Right lung (tissue), 10 donors: ENCODE data around the gene TUNAR. TPM values are rescaled to one million over a fixed set of nuclear protein-coding genes. Genes with fewer than 3 reads are reported as not detected.

Experiments used
- DNase-seq, 2 donors: peaks; one replicate each; pipeline ENCODE4 v3.0.0-alpha.2; 2013
- long read RNA-seq, 8 donors: transcript quantifications; one replicate each; lab custom pipeline, GENCODE V29; 2026
- polyA plus RNA-seq, 5 donors: library from polyadenylated mRNA; unstranded; fragments of 120-200 nt; gene quantifications; one replicate each; pipeline versions ENCODE4 v1.2.1 to v1.2.3, GENCODE V29; 2013; ENCODE audit warnings: inconsistent platforms in 1 of 5, low replicate concordance in 1 of 5; ENCODE audit not compliant: insufficient read length in 5 of 5, insufficient read depth in 1 of 5

TUNAR gene
- polyA plus RNA-seq, result under 1 TPM in 4 of 5 donors, not detected in 1; 0.09 to 0.23 (median 0.12) TPM
- long read RNA-seq, donor 1, result 0 reads
- long read RNA-seq, donor 2, result 0 reads
- long read RNA-seq, donor 3, result 0 reads
- long read RNA-seq, donor 4, result 0 reads
- long read RNA-seq, donor 5, result 0 reads
- long read RNA-seq, donor 6, result 0 reads
- long read RNA-seq, donor 7, result 0 reads
- long read RNA-seq, donor 8, result 0 reads

DNA sequence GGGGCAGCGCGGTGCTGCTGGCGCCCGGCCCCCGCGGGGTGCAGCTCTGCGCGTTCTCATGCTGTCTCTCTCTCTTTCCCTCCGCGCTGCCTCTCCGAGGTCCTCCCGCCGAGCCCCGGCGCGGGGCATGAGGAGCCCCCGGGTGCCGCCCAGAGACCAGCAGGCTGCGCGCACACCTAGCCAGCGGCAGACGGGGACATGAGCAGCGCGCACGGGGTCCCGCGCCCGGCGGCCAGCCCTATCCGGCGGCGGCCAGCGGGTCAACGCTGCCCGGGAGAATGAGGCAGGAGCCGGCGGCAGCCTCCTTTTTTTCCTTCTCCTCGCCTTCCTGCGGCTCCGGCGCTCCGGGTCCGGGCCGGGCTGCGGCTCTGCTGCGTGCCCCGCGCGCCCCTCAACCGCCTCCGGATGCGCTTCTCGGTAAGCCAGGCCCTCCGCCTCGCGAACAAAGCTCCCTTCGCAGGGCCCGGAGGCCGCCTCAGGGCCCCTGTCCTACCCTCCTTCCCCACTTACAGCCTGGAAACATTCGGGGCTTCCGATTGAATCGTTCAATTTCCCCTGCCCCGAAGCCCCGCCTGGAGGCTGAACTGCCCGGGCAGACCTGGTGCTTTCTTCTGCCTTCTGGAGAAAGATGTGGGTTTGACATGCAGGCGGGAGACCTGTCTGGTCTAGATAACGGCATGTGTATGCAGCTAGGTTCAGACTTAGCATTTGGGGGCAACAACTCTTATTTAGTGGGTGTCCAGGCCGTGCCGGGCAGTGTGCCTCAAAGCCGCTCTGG, at the start of gene TUNAR:
TUNAR (plus strand) TSS at position 72 of the 778 bp plus-strand sequence.
- no peak for DNase-seq

DNA sequence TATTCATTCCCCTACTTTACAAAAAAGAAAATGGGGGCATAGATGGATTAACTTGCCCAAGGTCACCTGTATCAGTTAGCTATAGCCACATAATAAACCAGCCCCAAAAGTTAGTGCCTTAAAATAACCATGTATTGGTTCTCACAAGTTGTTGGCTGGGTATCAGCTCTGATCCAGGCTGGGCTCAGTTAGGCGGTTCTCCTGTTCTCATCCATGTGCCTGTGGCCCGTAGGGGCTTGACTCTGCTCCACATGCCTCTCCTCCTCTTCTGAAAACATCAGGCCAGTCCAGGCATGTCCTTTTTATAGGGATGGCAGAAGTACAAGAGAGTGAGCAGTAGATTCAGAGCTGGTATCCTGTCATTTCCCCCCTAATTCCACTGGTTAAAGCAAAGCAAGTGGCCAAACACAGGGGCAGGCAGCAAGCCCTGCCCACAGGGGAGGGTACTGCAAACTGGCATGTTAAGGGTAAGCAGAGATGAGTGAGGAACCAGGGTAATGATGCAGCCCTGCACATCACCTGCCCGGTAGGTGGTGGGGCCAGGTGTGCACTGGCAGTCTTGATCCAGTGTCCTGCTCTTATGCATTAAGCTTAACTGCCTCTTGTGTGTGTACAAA, 47.9 kb upstream of the TUNAR start:
- no peak for DNase-seq

DNA sequence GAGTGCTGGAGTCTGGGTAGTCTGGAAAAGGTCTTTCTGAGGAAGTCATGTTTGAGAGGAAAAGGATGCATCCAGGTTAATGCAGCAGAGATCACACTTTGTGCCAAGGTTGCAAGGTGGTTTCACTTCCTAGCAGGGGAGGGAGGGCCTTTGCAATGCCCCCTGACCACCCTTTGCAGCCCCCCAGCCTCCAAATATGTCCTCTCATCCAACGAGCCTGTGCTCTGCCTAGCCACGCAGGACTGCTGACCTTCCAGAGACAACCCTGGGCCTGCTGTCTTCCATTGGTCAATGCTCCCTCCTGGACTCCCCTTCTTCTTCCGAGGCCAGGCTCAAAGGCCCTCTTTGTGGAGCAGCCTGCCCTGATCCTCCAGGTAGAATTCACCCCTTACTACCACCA, 47.3 kb upstream of the TUNAR start:
- no peak for DNase-seq

DNA sequence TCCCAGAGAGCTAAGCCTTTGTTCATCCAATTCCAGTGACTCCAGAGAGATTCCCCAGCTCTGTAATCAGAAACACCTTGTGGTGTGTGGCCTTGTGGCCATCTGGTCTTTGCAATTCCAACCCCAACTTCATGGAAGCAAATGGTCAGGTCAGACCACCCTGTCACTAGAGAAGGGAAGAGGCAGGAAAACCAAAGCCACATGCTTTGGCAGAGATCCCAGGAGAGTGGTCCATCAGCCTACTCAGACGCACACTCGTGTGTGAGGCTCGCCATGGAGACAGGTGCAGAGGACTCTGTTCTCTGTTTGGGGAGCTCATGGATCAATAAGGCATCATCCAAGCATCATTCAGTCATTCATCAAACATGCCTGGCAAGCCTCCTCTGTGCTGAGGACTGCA, 46.2 kb upstream of the TUNAR start:
- DNase-seq, result no peak

DNA sequence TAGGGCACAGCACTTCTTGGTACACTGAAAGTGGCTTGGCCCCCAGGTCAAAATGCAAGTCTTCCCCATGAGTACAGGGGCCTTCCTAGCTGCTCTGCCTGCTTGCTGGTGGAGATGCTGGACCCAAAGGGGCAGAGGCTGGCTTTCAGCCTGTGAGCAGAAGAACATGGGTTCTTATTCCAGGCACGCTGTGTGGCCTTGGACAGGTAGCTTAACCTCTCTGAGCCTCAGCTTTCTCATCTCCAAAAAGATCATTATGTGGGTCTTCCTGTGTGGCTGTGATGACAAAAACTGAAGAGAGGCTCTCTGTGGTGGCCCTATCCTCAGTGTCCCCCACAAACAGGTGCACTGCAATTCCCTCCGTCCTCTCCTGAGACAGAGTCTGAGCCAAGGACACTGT, 45.6 kb upstream of the TUNAR start:
- DNase-seq, result no peak

DNA sequence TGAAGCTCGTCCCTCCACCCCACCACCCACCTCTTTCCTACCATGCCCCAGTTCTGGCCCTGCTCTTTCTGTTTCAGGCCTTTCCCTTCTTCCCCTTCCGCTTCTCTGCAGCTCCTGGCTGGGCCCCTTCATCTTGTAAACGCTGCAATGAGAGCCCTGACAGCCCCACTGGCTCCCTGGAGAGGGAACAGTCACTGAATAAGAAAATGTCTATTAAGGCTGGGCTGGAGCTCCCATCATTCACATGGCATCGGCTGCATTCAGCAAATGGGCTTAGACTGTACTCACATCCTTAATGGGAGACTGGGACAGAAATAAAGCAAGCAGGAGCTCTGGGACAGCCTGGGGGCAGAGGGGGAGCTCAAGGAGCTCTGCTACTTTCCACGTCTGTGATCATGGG, 45.2 kb upstream of the TUNAR start:
- DNase-seq, result no peak

DNA sequence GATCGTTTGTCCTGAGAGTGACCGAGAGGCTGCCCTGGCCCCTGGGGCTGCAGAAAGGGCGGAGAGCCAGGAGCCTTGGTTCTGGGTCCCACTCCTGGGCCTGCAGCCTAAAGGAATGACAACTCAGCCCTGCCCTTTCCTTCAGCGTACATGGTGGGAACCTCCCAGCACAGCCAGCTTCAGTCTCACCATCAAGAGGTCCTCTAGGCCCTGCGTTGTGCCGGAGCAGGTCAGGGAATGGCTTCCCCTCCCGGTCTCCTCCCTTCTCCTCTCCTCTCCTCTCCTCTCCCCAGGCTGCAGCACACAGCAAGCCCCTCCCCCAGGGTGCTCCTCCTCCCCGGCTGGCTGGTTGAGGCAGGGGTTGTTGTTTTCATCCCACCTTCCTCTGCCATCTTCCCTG, 44.6 kb upstream of the TUNAR start:
- DNase-seq, result no peak

DNA sequence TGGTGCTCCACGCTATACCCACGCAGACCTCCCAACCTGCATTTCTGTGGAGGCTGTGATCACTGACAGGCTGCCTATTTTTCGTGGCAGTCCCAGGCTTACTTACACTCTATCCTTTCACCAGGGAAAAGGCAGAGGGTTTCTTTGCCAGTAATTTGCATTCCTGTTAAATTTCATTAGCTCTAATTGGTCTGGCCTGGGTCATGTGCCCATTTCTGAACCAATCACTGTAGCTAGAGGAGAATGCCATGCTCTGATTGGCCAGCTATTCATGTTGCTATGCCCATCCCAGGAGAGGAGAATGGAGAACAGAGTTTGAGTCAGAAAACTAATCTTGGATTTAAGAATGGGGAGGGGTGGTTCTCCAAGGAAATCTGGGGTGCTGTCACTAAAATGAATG, 43.2 kb upstream of the TUNAR start:
- DNase-seq, result no peak

DNA sequence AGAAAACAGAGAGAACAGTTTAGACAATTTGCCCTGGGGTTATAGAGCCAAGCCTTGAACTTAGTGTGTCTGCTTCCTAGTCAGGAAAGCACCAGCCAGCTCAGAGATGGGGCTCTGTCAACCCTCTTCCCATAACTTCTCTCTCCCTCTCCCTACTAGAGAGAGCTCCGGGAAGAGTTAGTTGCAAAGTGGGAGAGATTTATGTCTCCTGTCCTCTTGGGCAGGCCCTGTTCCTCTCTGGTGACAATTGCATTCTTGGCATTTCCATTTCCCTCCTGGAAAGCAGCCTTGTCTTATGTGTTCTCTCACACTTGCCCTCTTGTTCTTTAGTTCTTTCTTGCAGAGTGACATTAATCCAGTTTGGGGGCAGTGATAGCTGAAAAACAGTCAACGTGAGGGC, 42.1 kb upstream of the TUNAR start:
- no peak for DNase-seq

DNA sequence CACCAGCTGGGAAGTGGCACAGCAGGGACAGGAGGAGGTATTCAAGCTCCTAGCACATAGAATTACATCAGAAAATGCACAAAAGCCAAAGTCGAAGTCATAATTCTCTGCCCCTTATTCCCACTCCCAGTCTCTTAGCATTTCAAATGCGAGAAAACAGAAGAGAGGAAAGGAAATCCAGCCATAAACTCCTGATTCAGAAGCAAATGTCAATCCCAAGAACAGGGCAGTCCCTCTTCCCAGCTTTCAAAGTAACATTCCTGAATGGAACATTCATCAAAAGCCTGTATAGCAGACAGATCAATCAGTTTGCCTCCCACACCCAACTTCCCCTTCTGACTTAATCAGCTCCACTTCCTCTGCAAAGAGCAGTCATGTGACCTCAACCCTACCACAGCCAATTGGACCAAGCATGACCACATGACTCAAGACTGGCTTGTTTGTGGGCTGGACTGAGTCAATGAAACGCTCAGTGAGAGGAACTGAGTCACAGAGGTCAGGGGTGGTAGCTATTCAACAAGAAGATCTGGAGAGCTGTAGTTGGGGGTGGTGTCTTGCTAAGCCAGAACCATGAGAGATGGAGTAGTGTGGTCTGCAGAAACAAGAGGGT, 41.4 kb upstream of the TUNAR start:
- DNase-seq, result no peak

DNA sequence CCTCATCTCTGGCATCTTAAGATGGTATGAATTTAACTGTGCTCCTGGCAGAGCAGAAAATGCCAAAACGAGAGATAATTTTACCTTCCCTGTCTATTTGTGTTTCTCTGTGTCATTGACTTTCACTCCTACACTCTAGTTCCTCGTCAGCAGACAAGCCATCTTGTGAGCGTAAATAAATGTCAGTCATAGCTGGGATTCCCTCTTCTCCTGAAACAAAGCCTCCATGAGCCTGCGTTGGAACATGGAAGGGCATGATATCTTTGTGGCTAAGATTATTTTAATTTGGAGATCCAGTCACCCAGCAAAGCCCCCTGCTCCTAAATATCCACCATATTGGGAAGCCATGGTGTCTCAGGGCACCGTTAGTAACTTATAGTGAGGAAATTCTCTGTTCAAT, 37.8 kb upstream of the TUNAR start:
- no peak for DNase-seq

DNA sequence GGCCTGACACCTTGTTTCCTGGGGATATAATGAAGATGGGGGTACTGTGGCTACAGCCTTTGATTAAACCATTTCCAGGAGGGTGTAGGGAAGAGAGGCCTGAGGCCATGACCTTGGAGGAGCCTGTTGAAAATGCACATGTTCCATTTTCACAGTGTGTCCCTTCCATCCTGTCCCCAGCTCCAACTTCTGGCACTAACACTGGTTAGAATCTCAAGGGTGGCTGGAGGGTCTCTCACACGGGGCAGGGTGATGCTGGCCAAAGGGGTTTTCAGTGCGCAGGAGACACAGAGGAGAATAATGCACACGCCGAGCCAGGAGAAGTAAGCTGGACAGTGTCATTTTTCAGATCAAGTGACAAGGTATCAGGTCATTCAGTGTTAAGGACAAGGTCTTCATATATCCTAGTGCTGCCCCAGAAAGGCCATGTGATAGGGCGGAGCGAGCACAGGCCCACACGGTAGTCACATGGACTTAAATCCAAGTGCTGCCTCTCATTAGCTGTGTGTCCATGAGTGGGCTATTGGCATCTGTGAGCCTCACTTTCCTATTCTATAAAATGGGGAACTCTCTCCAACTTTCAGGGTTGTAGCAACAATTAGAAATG, 36.4 kb upstream of the TUNAR start:
- no peak for DNase-seq

DNA sequence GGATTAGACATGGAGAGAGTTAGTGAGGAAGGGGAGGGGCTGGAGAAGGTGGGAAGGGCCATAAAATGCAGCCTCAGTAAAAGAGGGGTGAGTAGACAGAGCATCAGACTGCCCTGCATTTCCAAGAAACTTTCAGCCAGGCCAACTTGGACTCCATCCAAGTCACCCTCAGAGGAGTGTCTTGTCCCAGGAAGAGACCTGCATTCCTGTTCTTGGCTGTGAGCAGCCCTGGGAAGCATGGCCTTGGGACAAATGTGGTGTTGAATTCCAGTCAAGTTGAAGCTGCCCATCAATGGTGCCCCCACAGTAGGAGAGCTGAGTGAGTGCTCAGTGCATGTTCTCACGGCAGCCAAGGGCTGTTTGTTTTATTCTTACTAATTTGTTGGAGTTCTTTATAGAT, 35.0 kb upstream of the TUNAR start:
- DNase-seq, result no peak

DNA sequence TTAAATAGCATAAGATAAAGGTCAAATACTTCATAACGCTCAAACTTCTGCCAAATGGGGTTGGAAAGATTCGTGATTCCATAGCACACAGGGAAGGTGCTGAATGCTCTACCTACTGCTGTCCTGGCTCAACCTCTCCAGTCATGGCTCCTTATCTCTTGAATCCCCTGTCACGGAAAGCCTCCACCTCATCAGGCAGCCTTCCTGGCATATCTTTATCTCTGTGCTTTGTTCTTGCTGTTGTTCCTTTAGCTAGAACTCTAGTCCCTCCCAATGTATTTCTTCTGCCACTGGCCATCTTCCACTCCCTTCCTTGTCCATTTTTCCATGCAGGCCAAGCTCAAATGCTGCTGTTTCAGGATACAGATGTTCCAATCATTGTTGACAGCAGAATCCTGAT, 26.9 kb upstream of the TUNAR start:
- DNase-seq, result no peak

DNA sequence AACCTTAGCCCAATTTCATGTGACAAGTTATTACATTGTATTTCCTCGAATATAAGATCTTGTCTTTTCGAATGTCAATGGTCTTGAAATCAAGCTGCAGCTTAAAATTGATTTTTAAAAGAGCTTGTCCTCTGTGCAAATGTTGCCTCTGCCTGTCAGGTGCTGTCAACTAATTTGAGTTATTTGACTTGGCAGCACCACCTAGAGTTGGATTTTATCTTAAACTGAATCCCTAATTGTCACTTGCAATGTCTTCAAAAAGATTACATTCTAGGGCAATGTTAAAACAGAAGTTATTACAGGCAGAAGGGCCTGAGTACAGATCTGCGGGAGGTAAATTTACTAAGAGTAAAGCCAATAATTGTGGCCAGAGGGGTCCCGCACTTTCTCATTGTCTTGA, 26.2 kb upstream of the TUNAR start:
- DNase-seq, result no peak

DNA sequence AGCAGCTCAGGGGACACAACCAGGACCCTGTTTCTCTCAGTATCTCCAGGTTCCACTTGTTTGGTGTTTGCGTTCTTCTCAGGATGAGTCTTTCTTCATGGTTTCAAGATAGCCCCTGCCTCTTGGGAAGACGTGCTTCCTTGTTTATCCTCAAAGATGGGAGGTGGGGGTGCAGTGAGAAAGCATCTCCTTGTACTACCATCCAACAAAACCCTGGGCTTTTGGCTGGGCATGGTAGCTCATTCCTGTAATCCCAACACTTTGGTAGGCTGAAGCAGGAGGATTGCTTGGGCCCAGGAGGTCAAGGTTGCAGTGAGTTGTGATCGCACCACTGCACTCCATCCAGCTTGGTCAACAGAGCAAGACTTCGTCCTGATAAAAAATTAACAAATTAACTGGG, 21.0 kb upstream of the TUNAR start:
- no peak for DNase-seq

DNA sequence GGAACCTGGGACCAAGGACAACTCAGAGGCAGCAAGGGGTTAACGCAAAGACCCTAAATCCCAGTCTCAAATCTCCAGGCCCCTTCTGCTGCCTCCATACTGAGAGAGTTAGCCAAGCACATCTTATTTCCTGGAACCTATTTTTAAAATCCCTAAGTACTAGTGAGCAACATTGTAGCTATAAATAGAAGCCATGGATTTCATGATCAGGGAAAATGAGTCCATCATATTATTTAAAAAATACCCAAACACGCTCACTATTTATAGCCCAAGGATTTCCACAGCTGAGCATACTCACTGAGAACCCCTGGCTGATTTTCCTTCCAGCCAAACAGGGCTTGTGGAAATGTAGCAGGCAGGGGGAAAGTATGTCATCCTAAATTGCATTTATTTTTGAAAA, 19.4 kb upstream of the TUNAR start:
- no peak for DNase-seq

DNA sequence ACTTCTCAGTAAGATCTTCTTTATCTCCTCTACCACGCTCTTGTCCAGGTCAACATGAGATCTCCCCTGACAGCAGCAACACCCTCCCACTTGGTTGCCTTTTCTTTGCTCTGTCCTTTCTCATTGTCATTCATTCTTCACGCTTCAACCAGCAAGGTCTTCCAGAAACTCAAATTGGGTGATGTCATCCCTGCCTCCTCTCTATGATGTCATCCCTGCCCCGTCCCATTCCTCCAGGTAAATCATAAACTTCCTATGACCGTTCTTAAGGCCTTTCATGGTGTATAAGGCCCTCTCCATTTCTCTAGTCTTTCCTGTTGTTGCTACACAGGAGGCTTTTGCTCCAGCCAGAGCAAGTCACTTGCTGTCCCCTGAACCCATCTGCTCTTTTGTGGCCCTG, 17.7 kb upstream of the TUNAR start:
- no peak for DNase-seq

DNA sequence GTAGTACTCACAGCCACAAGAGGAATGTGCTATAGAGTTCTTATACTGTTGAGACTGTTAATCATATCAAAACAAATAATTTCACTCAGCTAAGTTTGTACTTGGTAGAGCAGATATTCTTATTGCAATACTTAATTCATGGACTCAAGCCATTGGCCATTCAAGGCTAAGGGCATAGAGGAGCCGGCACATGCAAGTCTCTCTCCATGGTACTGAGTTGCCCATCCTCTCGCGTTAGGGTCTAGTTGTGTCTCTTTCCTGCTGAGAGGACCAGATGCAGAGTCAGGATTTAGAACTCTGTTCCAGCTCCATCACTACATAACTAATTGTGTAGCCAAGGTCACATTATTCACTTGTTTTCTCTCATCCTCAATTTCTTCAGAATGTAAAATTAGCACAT, 14.4 kb upstream of the TUNAR start:
- no peak for DNase-seq

DNA sequence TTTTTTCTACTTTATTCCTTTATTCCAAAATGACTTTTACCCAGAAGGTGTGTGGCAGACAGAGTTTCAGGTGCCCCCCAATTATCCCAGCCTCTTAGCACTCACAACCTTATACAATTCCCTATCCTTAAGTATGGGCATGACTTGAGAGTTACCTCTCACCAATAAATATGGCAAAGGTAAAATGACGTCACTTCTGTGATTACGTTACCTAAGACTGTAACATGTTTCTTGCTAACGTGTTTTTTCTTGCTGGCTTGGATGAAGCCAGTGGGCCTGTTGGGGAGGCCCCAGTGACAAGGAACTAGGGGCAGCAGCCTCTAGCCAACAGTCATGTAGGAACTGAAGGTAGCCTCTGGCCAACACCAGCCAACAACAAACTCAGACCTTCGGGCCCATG, 13.3 kb upstream of the TUNAR start:
- DNase-seq, result no peak

DNA sequence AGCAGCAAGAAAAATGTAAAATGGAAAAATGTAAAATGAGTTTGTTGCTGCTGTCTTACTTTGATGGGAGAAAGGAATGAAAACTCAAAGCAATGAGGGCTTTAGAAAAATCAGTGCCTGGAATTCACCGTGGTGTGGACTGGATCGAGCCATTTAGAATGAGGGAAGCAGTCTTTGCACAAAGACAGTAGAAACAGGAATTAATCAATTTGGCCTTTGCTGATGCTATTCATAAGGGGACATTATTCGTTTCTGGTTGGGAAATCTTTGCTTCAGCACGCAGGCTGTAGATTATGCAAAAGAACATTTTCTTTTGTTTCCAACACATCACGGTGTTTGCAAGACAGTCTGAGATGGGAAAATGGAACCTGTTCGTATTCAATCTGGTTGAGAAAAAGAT, 6.9 kb upstream of the TUNAR start:
- no peak for DNase-seq

DNA sequence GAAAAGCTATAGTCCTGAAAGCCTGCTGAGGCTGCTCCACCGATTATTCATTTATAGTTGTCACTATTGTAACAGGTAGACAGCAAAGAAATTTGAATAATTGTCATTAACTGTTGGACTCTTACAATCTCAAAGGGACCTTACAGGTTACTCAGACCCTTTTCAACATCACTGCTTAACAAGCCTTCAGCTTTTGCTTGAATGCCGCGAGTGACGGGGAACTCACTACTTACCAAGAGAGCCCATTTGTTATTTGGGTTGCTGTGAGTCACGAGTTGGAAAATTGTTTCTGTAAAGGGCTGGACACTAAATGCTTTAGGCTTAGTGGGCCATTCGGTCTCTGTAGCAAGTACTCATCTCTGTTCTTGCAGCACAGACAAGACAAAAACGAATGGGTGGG, 5.9 kb upstream of the TUNAR start:
- no peak for DNase-seq

DNA sequence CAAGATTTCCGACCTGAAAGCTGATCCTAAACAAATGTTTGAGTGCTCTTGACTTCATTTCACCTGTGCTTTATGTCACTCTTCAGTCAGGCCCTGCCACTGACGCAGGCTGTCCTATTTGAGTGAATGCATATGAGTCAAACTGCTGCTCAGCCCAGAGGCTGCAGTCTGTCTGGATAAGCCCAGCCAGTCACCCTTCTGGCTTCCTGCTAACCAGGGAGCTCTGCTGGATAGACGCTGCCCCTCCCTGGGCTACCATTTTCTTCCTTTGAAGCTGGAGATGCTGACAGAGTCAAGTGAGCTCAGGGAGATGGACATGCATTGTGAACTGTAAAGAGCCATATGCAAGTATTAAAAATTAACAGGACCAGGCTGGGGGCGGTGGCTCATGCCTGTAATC, 5.1 kb upstream of the TUNAR start:
- DNase-seq, result no peak
